ENCODE data around the gene GID8.

GID8 gene

GRCh38 chr20:62961799-62962198 is 23.9 kb downstream of the GID8 start:
- TF ChIP-seq CTCF (IDR thresholded peaks at IDR 0.05; ENCODE audit: control insufficient read depth, insufficient read depth, low read depth, low read length, missing control alignments) = no peak
- H3K4me3 ChIP-seq (ENCODE audit: control insufficient read depth, low read depth, low read length) = no peak overlapping the region
- no peak for DNase-seq (ENCODE audit: low read depth)

GRCh38 chr20:62962221-62962879 is 24.4 kb downstream of the GID8 start:
- no peak for TF ChIP-seq CTCF (IDR thresholded peaks at IDR 0.05; ENCODE audit: control insufficient read depth, insufficient read depth, low read depth, low read length, missing control alignments)
- H3K4me3 ChIP-seq (ENCODE audit: control insufficient read depth, low read depth, low read length) = no peak overlapping the region
- DNase-seq (ENCODE audit: low read depth) = no peak

GRCh38 chr20:62962891-62963613 is 25.1 kb downstream of the GID8 start:
- H3K4me3 ChIP-seq (ENCODE audit: control insufficient read depth, low read depth, low read length) = no peak overlapping the region
- no peak for DNase-seq (ENCODE audit: low read depth)
- no peak for TF ChIP-seq CTCF (IDR thresholded peaks at IDR 0.05; ENCODE audit: control insufficient read depth, insufficient read depth, low read depth, low read length, missing control alignments)

- no peak for DNase-seq (ENCODE audit: low read depth)
- H3K4me3 ChIP-seq (ENCODE audit: control insufficient read depth, low read depth, low read length) = no peak overlapping the region
- no peak for TF ChIP-seq CTCF (IDR thresholded peaks at IDR 0.05; ENCODE audit: control insufficient read depth, insufficient read depth, low read depth, low read length, missing control alignments)
These were observed 25.9 kb downstream of the GID8 start for GRCh38 chr20:62963614-62964397.

- DNase-seq (ENCODE audit: low read depth) = no peak
- no peak overlapping the region for H3K4me3 ChIP-seq (ENCODE audit: control insufficient read depth, low read depth, low read length)
- no peak for TF ChIP-seq CTCF (IDR thresholded peaks at IDR 0.05; ENCODE audit: control insufficient read depth, insufficient read depth, low read depth, low read length, missing control alignments)
These were observed 26.8 kb downstream of the GID8 start for GRCh38 chr20:62964700-62965099.

GRCh38 chr20:62965363-62965771 is 27.4 kb downstream of the GID8 start:
- no peak overlapping the region for H3K4me3 ChIP-seq (ENCODE audit: control insufficient read depth, low read depth, low read length)
- TF ChIP-seq CTCF (IDR thresholded peaks at IDR 0.05; ENCODE audit: control insufficient read depth, insufficient read depth, low read depth, low read length, missing control alignments) = no peak
- no peak for DNase-seq (ENCODE audit: low read depth)
